ENCODE data around the gene SLC24A1. TPM values are rescaled to one million over a fixed set of nuclear protein-coding genes. Genes with fewer than 3 reads are reported as not detected.
A peak's percentile ranks its signal among the peaks of the same experiment; 100 is the strongest.

Gene SLC24A1
- total and polyA plus RNA-seq, 12 donors = 3.3 to 15.8 (median 8.9) TPM

DNA sequence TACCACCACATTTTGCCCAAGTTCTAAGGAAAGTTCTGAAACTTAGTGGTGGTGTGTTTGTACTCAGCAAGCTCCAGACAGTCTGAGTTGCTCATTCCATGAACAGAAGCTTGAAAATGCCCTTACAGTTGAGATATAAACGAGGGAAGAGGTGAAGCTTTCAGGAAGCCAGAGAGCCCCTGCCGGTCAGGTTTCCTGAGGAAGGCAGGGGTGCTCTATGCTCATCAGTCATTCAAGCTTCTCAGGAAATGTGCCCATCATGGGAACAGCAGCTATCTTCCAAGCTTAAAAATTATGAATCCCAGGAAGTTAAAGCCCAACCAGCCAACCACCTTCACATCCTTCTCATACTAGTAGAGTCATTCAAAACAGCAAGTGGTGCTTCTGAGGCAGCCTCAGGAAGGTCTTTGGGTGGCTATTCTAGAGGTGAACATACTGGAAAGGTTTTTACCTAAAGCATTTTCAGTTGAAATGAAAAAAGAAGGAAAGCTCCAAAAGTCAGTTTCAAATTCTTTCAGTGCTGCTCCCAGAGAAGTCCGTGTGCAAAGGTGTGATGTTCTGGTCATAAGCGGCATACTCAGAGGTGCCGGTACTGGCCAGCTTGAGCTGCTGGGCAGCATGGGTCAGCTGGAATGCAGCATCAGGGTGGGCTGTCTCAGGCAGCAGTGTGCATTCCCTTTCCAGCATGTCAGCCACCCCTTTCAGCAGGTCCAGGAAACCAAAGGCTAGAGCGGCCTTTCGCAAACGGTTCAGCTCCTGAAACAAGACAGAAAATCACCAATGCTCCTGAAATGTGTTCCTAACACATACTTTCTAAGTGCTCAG, 42.6 kb upstream of the SLC24A1 start:
- 78 to 84% (median 83%) methylated on average over 8 of the region's 8 CpGs for WGBS, 4 donors

DNA sequence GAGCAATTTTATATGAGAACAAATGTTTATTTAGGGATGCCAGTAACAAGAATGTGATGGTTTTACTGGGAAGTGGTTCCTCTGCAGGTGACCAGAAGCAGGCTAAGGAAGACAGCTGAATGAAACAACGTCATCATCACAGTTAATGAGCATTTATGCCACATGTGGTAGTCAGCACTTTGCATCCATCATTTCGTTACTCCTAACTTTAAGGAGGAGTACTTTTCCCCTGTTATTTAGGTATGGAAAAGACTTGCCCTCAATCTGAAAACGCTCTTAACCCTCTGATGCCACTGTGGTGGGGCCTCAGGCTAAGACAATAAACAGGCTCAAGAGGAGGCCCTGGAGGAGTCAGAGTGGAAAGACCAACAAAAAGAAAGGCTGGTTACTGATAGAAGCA, 42.0 kb upstream of the SLC24A1 start:
- H3K4me3 ChIP-seq = no peak overlapping the region
- WGBS, 4 donors = 77 to 88% (median 83%) methylated on average over 3 of the region's 3 CpGs
- H3K36me3 ChIP-seq (replicated peaks in 1 of 2) = peaks cover 0 to 36% of the 10 kb centered on the region in 2 donors
- H3K27ac ChIP-seq = peak overlapping the region in 2 of 5 donors; percentile 25 to 56
- intact Hi-C loops (cut with DNase I) = loop anchor here in 1 of 2 donors (10.0 kb wide), 1 partner anchor 175 kb away; no protein-coding TSS in a partner anchor
- peaks cover 13 to 55% of the 10 kb centered on the region in 2 donors for H3K4me1 ChIP-seq (replicated peaks in 1 of 2)
- H3K9me3 ChIP-seq (replicated peaks in 1 of 3) = no peaks in the 10 kb centered on the region
- no peaks in the 10 kb centered on the region for H3K27me3 ChIP-seq
- DNase-seq = no peak
- TF ChIP-seq, protein P1, sequence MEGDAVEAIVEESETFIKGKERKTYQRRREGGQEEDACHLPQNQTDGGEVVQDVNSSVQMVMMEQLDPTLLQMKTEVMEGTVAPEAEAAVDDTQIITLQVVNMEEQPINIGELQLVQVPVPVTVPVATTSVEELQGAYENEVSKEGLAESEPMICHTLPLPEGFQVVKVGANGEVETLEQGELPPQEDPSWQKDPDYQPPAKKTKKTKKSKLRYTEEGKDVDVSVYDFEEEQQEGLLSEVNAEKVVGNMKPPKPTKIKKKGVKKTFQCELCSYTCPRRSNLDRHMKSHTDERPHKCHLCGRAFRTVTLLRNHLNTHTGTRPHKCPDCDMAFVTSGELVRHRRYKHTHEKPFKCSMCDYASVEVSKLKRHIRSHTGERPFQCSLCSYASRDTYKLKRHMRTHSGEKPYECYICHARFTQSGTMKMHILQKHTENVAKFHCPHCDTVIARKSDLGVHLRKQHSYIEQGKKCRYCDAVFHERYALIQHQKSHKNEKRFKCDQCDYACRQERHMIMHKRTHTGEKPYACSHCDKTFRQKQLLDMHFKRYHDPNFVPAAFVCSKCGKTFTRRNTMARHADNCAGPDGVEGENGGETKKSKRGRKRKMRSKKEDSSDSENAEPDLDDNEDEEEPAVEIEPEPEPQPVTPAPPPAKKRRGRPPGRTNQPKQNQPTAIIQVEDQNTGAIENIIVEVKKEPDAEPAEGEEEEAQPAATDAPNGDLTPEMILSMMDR (IDR thresholded peaks at IDR 0.05) = no peak
- no peak for TF ChIP-seq POLR2A (IDR thresholded peaks at IDR 0.05)

More for the DNA sequence above, 42.6 kb upstream of the SLC24A1 start:
- intact Hi-C loops (cut with DNase I) = no loop called here
- H3K36me3 ChIP-seq (replicated peaks in 1 of 2) = peaks cover 0 to 40% of the 10 kb centered on the region in 2 donors
- peaks cover 13 to 49% of the 10 kb centered on the region in 2 donors for H3K4me1 ChIP-seq (replicated peaks in 1 of 2)
- no peak for TF ChIP-seq POLR2A (IDR thresholded peaks at IDR 0.05)
- TF ChIP-seq, protein P1 (IDR thresholded peaks at IDR 0.05) = no peak
- H3K27me3 ChIP-seq = no peaks in the 10 kb centered on the region
- no peak overlapping the region for H3K4me3 ChIP-seq
- H3K27ac ChIP-seq = peak overlapping the region in 2 of 5 donors; percentile 25 to 56
- H3K9me3 ChIP-seq (replicated peaks in 1 of 3) = no peaks in the 10 kb centered on the region
- no peak for DNase-seq

DNA sequence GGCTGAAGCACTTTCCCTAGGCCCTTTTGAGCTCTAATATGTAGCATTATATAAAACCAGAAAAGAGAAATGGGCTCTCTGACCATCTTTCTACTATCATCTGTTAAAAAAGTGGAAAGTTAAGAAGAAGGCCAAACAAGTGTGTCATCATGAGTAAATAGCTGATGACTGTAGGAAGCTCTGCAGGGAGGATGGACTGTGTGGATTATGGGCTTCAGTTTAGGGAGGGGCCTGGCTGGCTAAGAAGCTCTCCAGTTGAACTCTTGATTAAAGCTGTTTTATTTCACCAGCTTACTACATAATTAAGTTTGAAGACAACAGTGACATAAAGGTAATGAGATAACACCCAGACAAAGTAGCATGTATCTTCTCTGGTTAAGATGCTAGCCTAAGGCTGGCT, 41.5 kb upstream of the SLC24A1 start:
- Histone ChIP-seq H3K4me1 (replicated peaks in 1 of 2) (peaks cover 13 to 59% of the 10 kb centered on the region in 2 donors), H3K27me3 (no peaks in the 10 kb centered on the region), H3K9me3 (replicated peaks in 1 of 3) (no peaks in the 10 kb centered on the region), H3K4me3 (no peak overlapping the region), H3K36me3 (replicated peaks in 1 of 2) (peaks cover 0 to 36% of the 10 kb centered on the region in 2 donors), H3K27ac (peak overlapping the region in 2 of 5 donors; percentile 25 to 56)
- DNase-seq = peak in 2 of 7 donors; percentile 26 to 51
- intact Hi-C loops (cut with DNase I) = loop anchor here in 1 of 2 donors (10.0 kb wide), 1 partner anchor 175 kb away; no protein-coding TSS in a partner anchor
- no peak for TF ChIP-seq POLR2A (IDR thresholded peaks at IDR 0.05)
- TF ChIP-seq, protein P1 (IDR thresholded peaks at IDR 0.05) = no peak

DNA sequence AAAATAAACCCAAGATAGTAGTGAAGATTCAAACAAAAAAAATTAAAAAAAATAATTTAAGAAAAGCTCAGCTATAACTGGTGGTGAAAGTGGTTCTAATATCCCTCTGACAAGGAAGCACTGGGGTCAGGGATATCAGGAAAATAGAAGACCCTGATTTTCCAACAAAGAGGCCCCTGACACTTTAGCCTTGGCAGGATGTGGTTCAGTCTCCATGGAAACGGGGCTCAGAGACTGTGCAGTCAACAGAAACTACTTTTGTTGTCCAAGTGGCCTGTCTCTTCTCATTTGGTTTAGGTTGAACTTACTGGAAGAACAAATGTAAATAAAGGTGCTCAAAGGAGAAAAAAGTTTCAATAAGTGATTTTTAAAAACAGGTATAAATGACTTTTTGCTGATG, 38.0 kb upstream of the SLC24A1 start:
- intact Hi-C loops (cut with DNase I) = loop anchor here in 1 of 2 donors (10.0 kb wide), 1 partner anchor 179 kb away; no protein-coding TSS in a partner anchor

More for the DNA sequence above, 38.0 kb upstream of the SLC24A1 start:
- TF ChIP-seq, protein P1 (IDR thresholded peaks at IDR 0.05) = no peak
- TF ChIP-seq POLR2A (IDR thresholded peaks at IDR 0.05) = no peak
- Histone ChIP-seq H3K27me3 (no peaks in the 10 kb centered on the region), H3K4me1 (replicated peaks in 1 of 2) (peaks cover 0 to 43% of the 10 kb centered on the region in 2 donors), H3K27ac (peak overlapping the region in 2 of 5 donors; percentile 40 to 55), H3K4me3 (no peak overlapping the region), H3K36me3 (replicated peaks in 1 of 2) (peaks cover 0 to 50% of the 10 kb centered on the region in 2 donors), H3K9me3 (replicated peaks in 1 of 3) (no peaks in the 10 kb centered on the region)
- WGBS, 4 donors = 32 to 38% (median 34%) methylated on average over 1 of the region's 1 CpG
- DNase-seq = no peak

Data from adrenal gland (tissue), 12 donors.